Measurements from ENCODE around the gene GJB6. TPM values are rescaled to one million over a fixed set of nuclear protein-coding genes. Genes with fewer than 3 reads are reported as not detected.

GJB6 gene
- not detected for polyA plus RNA-seq (2012; ENCODE audit: insufficient read length, low read depth)

GRCh38 chr13:20231839-20232555 lies at the start of gene GJB6:
Gene GJB6, minus strand, starts transcription at chr13:20232319. Its CDS starts 8,839 bp downstream, at chr13:20223480.
- TF ChIP-seq SIN3A (IDR thresholded peaks at IDR 0.05; ENCODE audit: borderline replicate concordance, insufficient read depth, low read length) (no peak), FOXP2 (optimal IDR thresholded peaks at IDR 0.05; ENCODE audit: borderline replicate concordance, extremely low read depth, extremely low read length, insufficient read depth) (no peak), REST (IDR thresholded peaks at IDR 0.05; ENCODE audit: insufficient read depth in 1 of 2, low read depth in 2 of 2, low read length in 2 of 2) (no peak), TAF1 (IDR thresholded peaks at IDR 0.05; ENCODE audit: borderline replicate concordance, insufficient read depth, low read length) (no peak), POLR2AphosphoS5 (IDR thresholded peaks at IDR 0.05; ENCODE audit: low read depth, low read length) (no peak)

DNA sequence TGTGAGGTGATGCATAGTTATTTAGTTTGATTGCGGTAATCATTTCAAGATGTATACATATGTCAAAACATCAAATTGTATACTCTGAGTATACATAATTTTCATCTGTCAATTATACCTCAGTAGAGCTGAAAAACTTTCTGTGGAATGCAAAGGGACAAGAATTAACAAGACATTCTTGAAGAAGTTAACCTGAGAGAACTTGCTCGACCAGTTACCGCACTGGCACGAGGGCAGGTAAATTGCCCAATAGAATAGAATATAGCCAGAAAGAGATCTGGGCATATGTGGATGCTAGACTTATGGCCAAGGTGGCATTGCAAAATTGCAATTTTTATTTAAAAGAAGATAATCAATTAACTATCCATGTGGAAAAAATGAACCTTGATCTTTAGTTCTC lies 42.3 kb upstream of the GJB6 start:
- TF ChIP-seq FOXP2 (optimal IDR thresholded peaks at IDR 0.05; ENCODE audit: borderline replicate concordance, extremely low read depth, extremely low read length, insufficient read depth) (no peak), POLR2AphosphoS5 (IDR thresholded peaks at IDR 0.05; ENCODE audit: low read depth, low read length) (no peak), REST (IDR thresholded peaks at IDR 0.05; ENCODE audit: insufficient read depth in 1 of 2, low read depth in 2 of 2, low read length in 2 of 2) (no peak), SIN3A (IDR thresholded peaks at IDR 0.05; ENCODE audit: borderline replicate concordance, insufficient read depth, low read length) (no peak), TAF1 (IDR thresholded peaks at IDR 0.05; ENCODE audit: borderline replicate concordance, insufficient read depth, low read length) (no peak)

DNA sequence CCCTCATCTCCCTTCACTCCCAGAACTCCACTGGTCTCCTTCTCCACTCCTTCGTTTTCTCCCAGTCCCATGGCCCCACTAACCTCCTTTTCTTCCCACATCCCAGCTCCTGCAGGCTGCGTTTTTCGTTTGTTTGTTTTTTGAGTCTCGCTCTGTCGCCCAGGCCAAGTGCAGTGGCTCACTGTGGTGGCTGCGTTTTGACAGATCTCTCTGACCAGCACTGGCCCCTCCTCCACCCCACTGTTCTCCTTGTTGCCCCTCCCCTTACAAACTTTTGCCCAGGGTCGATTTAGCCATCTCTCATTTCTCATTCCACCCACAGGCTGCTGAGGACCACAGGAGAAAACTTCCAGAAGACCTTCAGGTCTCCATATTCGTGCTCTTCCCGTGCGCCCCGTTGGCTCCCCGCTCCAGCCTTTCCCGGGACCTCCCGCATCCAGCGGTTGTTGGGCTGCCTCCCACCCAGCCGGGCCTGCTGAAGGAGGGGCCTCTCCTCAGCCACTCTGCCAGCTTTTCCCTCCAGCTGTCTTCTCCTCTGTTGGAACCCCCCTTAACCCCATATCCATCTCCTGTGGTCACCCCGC lies 40.6 kb upstream of the GJB6 start:
- TF ChIP-seq REST (IDR thresholded peaks at IDR 0.05; ENCODE audit: insufficient read depth in 1 of 2, low read depth in 2 of 2, low read length in 2 of 2) = no peak
- TF ChIP-seq POLR2AphosphoS5 (IDR thresholded peaks at IDR 0.05; ENCODE audit: low read depth, low read length) = no peak
- no peak for TF ChIP-seq TAF1 (IDR thresholded peaks at IDR 0.05; ENCODE audit: borderline replicate concordance, insufficient read depth, low read length)
- TF ChIP-seq SIN3A (IDR thresholded peaks at IDR 0.05; ENCODE audit: borderline replicate concordance, insufficient read depth, low read length) = no peak
- no peak for TF ChIP-seq FOXP2 (optimal IDR thresholded peaks at IDR 0.05; ENCODE audit: borderline replicate concordance, extremely low read depth, extremely low read length, insufficient read depth)

GRCh38 chr13:20272104-20272503 lies 40.0 kb upstream of the GJB6 start:
- TF ChIP-seq REST (IDR thresholded peaks at IDR 0.05; ENCODE audit: insufficient read depth in 1 of 2, low read depth in 2 of 2, low read length in 2 of 2) (no peak), FOXP2 (optimal IDR thresholded peaks at IDR 0.05; ENCODE audit: borderline replicate concordance, extremely low read depth, extremely low read length, insufficient read depth) (no peak), TAF1 (IDR thresholded peaks at IDR 0.05; ENCODE audit: borderline replicate concordance, insufficient read depth, low read length) (no peak), POLR2AphosphoS5 (IDR thresholded peaks at IDR 0.05; ENCODE audit: low read depth, low read length) (no peak), SIN3A (IDR thresholded peaks at IDR 0.05; ENCODE audit: borderline replicate concordance, insufficient read depth, low read length) (no peak)

All from PFSK-1 (cell line).